H9 (cell line): Measurements from ENCODE around the gene TRANK1. TPM values are rescaled to one million over a fixed set of nuclear protein-coding genes. Genes with fewer than 3 reads are reported as not detected.

Experiments
- DNase-seq: peaks from one replicate; pipeline ENCODE4 v3.0.0-alpha.2; 2017
- H2AFZ ChIP-seq: one replicate; pipeline ENCODE4 v1.6.1; 2013; ENCODE audit warnings: mild to moderate bottlenecking, low read length, control low read depth, moderate library complexity
- H2AK5ac ChIP-seq: 2 replicates; pipeline ENCODE4 v1.6.1; 2013; ENCODE audit warnings: low read length, control low read depth, mixed read lengths; ENCODE audit not compliant: insufficient read length
- H2BK120ac ChIP-seq: one replicate; pipeline ENCODE4 v1.6.1; 2013; ENCODE audit warnings: low read depth, mild to moderate bottlenecking, low read length, control low read depth, inconsistent platforms; ENCODE audit not compliant: poor library complexity, severe bottlenecking
- H2BK12ac ChIP-seq: 2 replicates; pipeline ENCODE4 v1.6.1; 2013; ENCODE audit warnings: low read length, control low read depth, mixed read lengths, low read depth; ENCODE audit not compliant: insufficient read length
- H2BK15ac ChIP-seq: 2 replicates; pipeline ENCODE4 v1.6.1; 2013; ENCODE audit warnings: low read depth, low read length, control low read depth
- H2BK20ac ChIP-seq: one replicate; pipeline ENCODE4 v1.6.1; 2013; ENCODE audit warnings: low read depth, mild to moderate bottlenecking, low read length, control low read depth, inconsistent platforms; ENCODE audit not compliant: poor library complexity, severe bottlenecking
- H2BK5ac ChIP-seq: 2 replicates; pipeline ENCODE4 v1.6.1; 2013; ENCODE audit warnings: low read length, control low read depth, mixed read lengths; ENCODE audit not compliant: insufficient read length
- H3K14ac ChIP-seq: 2 replicates; pipeline ENCODE4 v1.6.1; 2013; ENCODE audit warnings: low read length, control low read depth; ENCODE audit not compliant: insufficient read depth
- H3K18ac ChIP-seq: 2 replicates; pipeline ENCODE4 v1.6.1; 2013; ENCODE audit warnings: low read depth, mild to moderate bottlenecking, mixed read lengths, low read length, control low read depth; ENCODE audit not compliant: insufficient read length
- H3K23ac ChIP-seq: 2 replicates; pipeline ENCODE4 v1.6.1; 2013; ENCODE audit warnings: low read length, control low read depth, mixed read lengths, low read depth; ENCODE audit not compliant: insufficient read length
- H3K23me2 ChIP-seq: 2 replicates; pipeline ENCODE4 v1.6.1; 2013; ENCODE audit warnings: low read depth, mild to moderate bottlenecking, mixed read lengths, low read length, control low read depth; ENCODE audit not compliant: insufficient read length, poor library complexity, severe bottlenecking
- H3K27ac ChIP-seq: 2 replicates; pipeline ENCODE4 v1.5.1; 2013; ENCODE audit warnings: low read length, control low read depth, mixed read lengths, low read depth; ENCODE audit not compliant: insufficient read length
- H3K27me3 ChIP-seq: 2 replicates; pipeline ENCODE4 v1.6.1; 2013; ENCODE audit warnings: low read length, control low read depth, inconsistent platforms; ENCODE audit not compliant: insufficient read depth
- H3K4ac ChIP-seq: 2 replicates; pipeline ENCODE4 v1.6.1; 2013; ENCODE audit warnings: low read depth, mild to moderate bottlenecking, control low read depth, inconsistent platforms, low read length, moderate library complexity
- H3K4me1 ChIP-seq: 2 replicates; pipeline ENCODE4 v1.6.1; 2013; ENCODE audit warnings: low read length, control low read depth, inconsistent platforms; ENCODE audit not compliant: insufficient read depth
- H3K4me2 ChIP-seq: 2 replicates; pipeline ENCODE4 v1.6.1; 2013; ENCODE audit warnings: low read length, control low read depth, mixed read lengths; ENCODE audit not compliant: insufficient read length, insufficient read depth
- H3K56ac ChIP-seq: 2 replicates; pipeline ENCODE4 v1.6.1; 2013; ENCODE audit warnings: low read depth, mild to moderate bottlenecking, mixed read lengths, low read length, control low read depth; ENCODE audit not compliant: insufficient read length
- H3K79me1 ChIP-seq: 2 replicates; pipeline ENCODE4 v1.6.1; 2013; ENCODE audit warnings: low read depth, mild to moderate bottlenecking, moderate library complexity, low read length, control low read depth, inconsistent platforms; ENCODE audit not compliant: insufficient read depth, poor library complexity, severe bottlenecking
- H3K79me2 ChIP-seq: 2 replicates; pipeline ENCODE4 v1.6.1; 2013; ENCODE audit warnings: low read length, control low read depth, inconsistent platforms; ENCODE audit not compliant: insufficient read depth
- H3K9ac ChIP-seq: 2 replicates; pipeline ENCODE4 v1.6.1; 2013; ENCODE audit warnings: low read length, control low read depth, mixed read lengths; ENCODE audit not compliant: insufficient read length; ENCODE audit errors: extremely low read depth
- H3K9me3 ChIP-seq: one replicate; pipeline ENCODE4 v1.6.1; 2013; ENCODE audit warnings: low read depth, low read length, inconsistent platforms; ENCODE audit not compliant: control insufficient read depth
- H3T11ph ChIP-seq: one replicate; pipeline ENCODE4 v1.6.1; 2013; ENCODE audit warnings: mild to moderate bottlenecking, low read length, control low read depth, inconsistent platforms
- H4K20me1 ChIP-seq: one replicate; pipeline ENCODE4 v1.6.1; 2013; ENCODE audit not compliant: control insufficient read depth, insufficient read length, insufficient read depth
- H4K5ac ChIP-seq: 2 replicates; pipeline ENCODE4 v1.6.1; 2013; ENCODE audit warnings: low read depth, mild to moderate bottlenecking, mixed read lengths, low read length, control low read depth; ENCODE audit not compliant: insufficient read length
- H4K8ac ChIP-seq: replicated peaks from 2 replicates; pipeline ENCODE4 v1.6.1; 2013; ENCODE audit warnings: low read length, control low read depth, mixed read lengths, low read depth; ENCODE audit not compliant: insufficient read length
- H4K91ac ChIP-seq: 2 replicates; pipeline ENCODE4 v1.6.1; 2013; ENCODE audit warnings: low read depth, mild to moderate bottlenecking, moderate library complexity, mixed read lengths, low read length, control low read depth; ENCODE audit not compliant: insufficient read length
- H3K27ac Mint-ChIP-seq, 3 experiments: 2 replicates in 2 of 3; 3 replicates in 1 of 3; pipeline ENCODE4 v1.8.0; 2020 to 2021; ENCODE audit warnings: mixed read lengths in 3 of 3, mild to moderate bottlenecking in 1 of 3, moderate library complexity in 1 of 3
- H3K27me3 Mint-ChIP-seq: 2 replicates; pipeline ENCODE4 v1.8.0; 2021; ENCODE audit warnings: low read depth, mild to moderate bottlenecking, moderate library complexity, mixed read lengths
- H3K36me3 Mint-ChIP-seq, 3 experiments: 2 replicates in 2 of 3; 3 replicates in 1 of 3; pipeline ENCODE4 v1.8.0; 2020 to 2021; ENCODE audit warnings: low read depth in 3 of 3, mixed read lengths in 3 of 3; ENCODE audit not compliant: insufficient read depth in 1 of 3
- H3K4me1 Mint-ChIP-seq, 2 experiments: 2 replicates each; pipeline ENCODE4 v1.8.0; 2020; ENCODE audit warnings: mixed read lengths in 2 of 2
- H3K4me3 Mint-ChIP-seq, 2 experiments: 2 replicates in 1 of 2; 3 replicates in 1 of 2; pipeline ENCODE4 v1.8.0; 2020 to 2021; ENCODE audit warnings: mild to moderate bottlenecking in 2 of 2, mixed read lengths in 2 of 2, moderate library complexity in 1 of 2
- H3K9me3 Mint-ChIP-seq, 2 experiments: 2 replicates in 1 of 2; 3 replicates in 1 of 2; pipeline ENCODE4 v1.8.0; 2020; ENCODE audit warnings: mild to moderate bottlenecking in 2 of 2, mixed read lengths in 2 of 2, moderate library complexity in 1 of 2
- CTCF ChIP-seq: fragments of 200-600 bp; sonication (generic); conservative IDR thresholded peaks from 3 replicates; pipeline ENCODE4 v1.8.0; 2021; ENCODE audit warnings: antibody characterized with exemption, mild to moderate bottlenecking
- WGBS: extraction: QIAGEN DNeasy Blood & Tissue Kit; methylation state at CpG from one replicate; pipeline ENCODE4 v1.1.7; 2013; ENCODE audit warnings: missing lambda C conversion rate, low lambda C conversion rate, mixed read lengths; ENCODE audit not compliant: insufficient read length; ENCODE audit errors: extremely low coverage; 5-methylcytosine and 5-hydroxymethylcytosine counted together
- total RNA-seq: library from RNA; stranded (reverse); gene quantifications from 2 replicates; pipeline ENCODE4 v1.2.1, GENCODE V29; 2021

Gene TRANK1
- total RNA-seq, 1 experiment from 2014 or later, result 5.9 TPM

GRCh38 chr3:36941658-36942057, 3.2 kb downstream of the TRANK1 start:
- Histone ChIP-seq H2BK20ac (no peak overlapping the region), H3K9ac (no peak overlapping the region), H2BK12ac (no peak overlapping the region), H4K20me1 (no peaks in the 10 kb centered on the region), H3K4me1 (peaks cover 2% of the 10 kb centered on the region; the same call in 1 of the 2 replicates), H3K4ac (no peak overlapping the region), H3K23ac (no peak overlapping the region), H3K27ac (no peak overlapping the region), H3K4me2 (no peak overlapping the region), H3K27me3 (peaks cover 4% of the 10 kb centered on the region; the same call in 1 of the 2 replicates), H4K5ac (no peak overlapping the region), H2BK15ac (no peak overlapping the region), H2AK5ac (no peak overlapping the region), H3K18ac (no peak overlapping the region), H2BK120ac (no peak overlapping the region), H2BK5ac (no peak overlapping the region), H3K79me2 (no peaks in the 10 kb centered on the region), H4K8ac (no peak overlapping the region), H2AFZ (no peak overlapping the region), H3K9me3 (no peaks in the 10 kb centered on the region), H3K56ac (no peak overlapping the region), H3K14ac (no peak overlapping the region), H3K79me1 (no peaks in the 10 kb centered on the region), H4K91ac (no peak overlapping the region), H3K23me2 (peaks cover 13% of the 10 kb centered on the region), H3T11ph (no peak overlapping the region)
- no CpG with 5 or more reads among the region's 3 CpGs for WGBS
- Mint-ChIP-seq H3K27ac (no peak overlapping the region), H3K27me3 (peaks cover 38% of the 10 kb centered on the region), H3K4me3 (no peak overlapping the region), H3K9me3 (peaks cover 2% of the 10 kb centered on the region in 2 experiments; a peak in 4 of 5 replicates), H3K4me1 (peaks cover 23 to 35% of the 10 kb centered on the region in 2 experiments), H3K36me3 (peaks cover 0 to 2% (median under 1%) of the 10 kb centered on the region in 3 experiments; a peak in 4 of 7 replicates)
- no peak for DNase-seq
- TF ChIP-seq CTCF, result no peak
